Endothelial cell of umbilical vein (primary cell): ENCODE measurements around the gene PHF2. TPM values are rescaled to one million over a fixed set of nuclear protein-coding genes. Genes with fewer than 3 reads are reported as not detected.

Source experiments
- BruUV-seq: library from RNA; stranded (reverse); fragments of 400-500 nt; replicated peaks from 2 replicates; lab custom pipeline; 2021; lab: Mats Ljungman, UMichigan
- CTCF ChIA-PET: fragments of 300-600, 350-600 bp; sonication (Branson Sonifier 250); formaldehyde crosslinking; loops from one replicate; lab custom pipeline; 2021; ENCODE audit warnings: antibody characterized with exemption, inconsistent platforms; lab: Charles Lee
- POLR2A ChIA-PET: fragments of 300-600, 350-600 bp; sonication (Branson Sonifier 250); formaldehyde crosslinking; loops from one replicate; lab custom pipeline; 2021; ENCODE audit warnings: antibody characterized with exemption, inconsistent platforms; lab: Charles Lee
- DNase-seq: peaks from one replicate; pipeline ENCODE4 v3.0.0-alpha.2; 2011; ENCODE audit warnings: low read depth, low spot score
- FAIRE-seq: peaks from 2 replicates; lab custom pipeline; 2011; peaks lifted over from hg19 to GRCh38; lab: Jason Lieb, UNC
- H2AFZ ChIP-seq: 2 replicates; pipeline ENCODE4 v1.6.0; 2012; ENCODE audit warnings: low read depth, low read length, control low read depth, inconsistent platforms
- H3K27ac ChIP-seq: 2 replicates; pipeline ENCODE4 v1.5.1; 2011; ENCODE audit warnings: low read depth, mild to moderate bottlenecking, control low read depth, low read length, moderate library complexity; ENCODE audit not compliant: insufficient read depth
- H3K27me3 ChIP-seq, 2 experiments: 2 replicates each; pipeline versions ENCODE4 v1.6.0 to v1.6.1; 2011; ENCODE audit warnings: low read length in 2 of 2, mixed read lengths in 1 of 2; ENCODE audit not compliant: control insufficient read depth in 2 of 2, insufficient read depth in 2 of 2
- H3K36me3 ChIP-seq, 2 experiments: 2 replicates in 1 of 2; 3 replicates in 1 of 2; pipeline ENCODE4 v1.5.1; 2011; ENCODE audit warnings: low read length in 2 of 2, mild to moderate bottlenecking in 1 of 2, moderate library complexity in 1 of 2; ENCODE audit not compliant: control insufficient read depth in 2 of 2, insufficient read depth in 2 of 2; ENCODE audit errors: extremely low read depth in 1 of 2
- H3K4me1 ChIP-seq: 3 replicates; pipeline ENCODE4 v1.5.1; 2011; ENCODE audit warnings: mild to moderate bottlenecking, low read length; ENCODE audit not compliant: control insufficient read depth, insufficient read depth; ENCODE audit errors: extremely low read depth
- H3K4me2 ChIP-seq: 2 replicates; pipeline ENCODE4 v1.6.1; 2011; ENCODE audit warnings: low read length, control low read depth, mixed read lengths; ENCODE audit not compliant: insufficient read depth
- H3K4me3 ChIP-seq, 3 experiments: fragments of 200-600 bp in 1 of 3; sonication (generic), shearing (Covaris generic) in 1 of 3; replicated peaks in 1 of 3; 2 replicates each; pipeline ENCODE4 v1.5.1; 2011 to 2016; ENCODE audit warnings: control low read depth in 3 of 3, low read length in 3 of 3, mild to moderate bottlenecking in 2 of 3, inconsistent platforms in 1 of 3, low read depth in 1 of 3, moderate library complexity in 1 of 3; ENCODE audit not compliant: insufficient read depth in 1 of 3
- H3K79me2 ChIP-seq: 2 replicates; pipeline ENCODE4 v1.6.0; 2012; ENCODE audit warnings: low read length, inconsistent platforms; ENCODE audit not compliant: control insufficient read depth, insufficient read depth
- H3K9ac ChIP-seq: replicated peaks from 2 replicates; pipeline ENCODE3; 2011; ENCODE audit warnings: low read length, control low read depth; ENCODE audit not compliant: insufficient read depth; ENCODE audit errors: extremely low read depth
- H3K9me1 ChIP-seq: replicated peaks from 3 replicates; pipeline ENCODE4 v1.6.0; 2011; ENCODE audit warnings: mild to moderate bottlenecking, low read length; ENCODE audit not compliant: control insufficient read depth, insufficient read depth; ENCODE audit errors: extremely low read depth
- H3K9me3 ChIP-seq: replicated peaks from 2 replicates; pipeline ENCODE4 v1.5.1; 2012; ENCODE audit warnings: low read length, inconsistent platforms; ENCODE audit not compliant: control insufficient read depth, insufficient read depth
- H4K20me1 ChIP-seq: replicated peaks from 2 replicates; pipeline ENCODE3; 2011; ENCODE audit warnings: mild to moderate bottlenecking, low read length; ENCODE audit not compliant: control insufficient read depth, insufficient read depth; ENCODE audit errors: extremely low read depth
- CTCF ChIP-seq, 2 donors: IDR thresholded peaks; 1 replicate in 1 of 2; 2 replicates in 1 of 2; pipeline ENCODE4 v1.5.1; 2011; ENCODE audit warnings: low read length in 2 of 2, mild to moderate bottlenecking in 2 of 2, moderate library complexity in 2 of 2, control low read depth in 1 of 2, inconsistent platforms in 1 of 2, low read depth in 1 of 2; ENCODE audit not compliant: insufficient read depth in 1 of 2; ENCODE audit errors: extremely low read depth in 1 of 2
- EZH2 ChIP-seq: IDR thresholded peaks from 2 replicates; pipeline ENCODE4 v1.6.1; 2012; ENCODE audit warnings: borderline replicate concordance, low read depth, mild to moderate bottlenecking, moderate library complexity, low read length, inconsistent platforms; ENCODE audit not compliant: severe bottlenecking
- FOS ChIP-seq: IDR thresholded peaks from 2 replicates; pipeline ENCODE4 v1.6.1; 2011; ENCODE audit warnings: mild to moderate bottlenecking, low read length, moderate library complexity, borderline replicate concordance; ENCODE audit not compliant: insufficient read depth
- GATA2 ChIP-seq: IDR thresholded peaks from 2 replicates; pipeline ENCODE4 v1.7.0; 2011; ENCODE audit warnings: low read depth, mild to moderate bottlenecking, moderate library complexity, mixed read lengths, low read length; ENCODE audit not compliant: insufficient read length, insufficient read depth
- JUN ChIP-seq: IDR thresholded peaks from 2 replicates; pipeline ENCODE4 v1.6.1; 2011; ENCODE audit warnings: borderline replicate concordance, low read depth; ENCODE audit not compliant: insufficient read length, insufficient read depth
- MAX ChIP-seq: IDR thresholded peaks from 2 replicates; pipeline ENCODE4 v1.6.1; 2011; ENCODE audit not compliant: insufficient read depth, insufficient read length
- MYC ChIP-seq: IDR thresholded peaks from one replicate; pipeline ENCODE4 v1.6.1; 2011; ENCODE audit warnings: mild to moderate bottlenecking, low read depth, low read length
- POLR2A ChIP-seq: IDR thresholded peaks from 2 replicates; pipeline ENCODE4 v1.6.1; 2012; ENCODE audit warnings: low read depth, mild to moderate bottlenecking, control low read depth, low read length
- POLR2AphosphoS5 ChIP-seq: IDR thresholded peaks from 2 replicates; pipeline ENCODE4 v1.6.1; 2012; ENCODE audit warnings: low read depth, mild to moderate bottlenecking, control low read depth, low read length, moderate library complexity; ENCODE audit not compliant: insufficient read depth
- dilution Hi-C: fragments of 300-500 bp; cut with MboI; formaldehyde crosslinking; loops from one replicate; pipeline ENCODE4 v1.15.0; 2019; ENCODE audit warnings: low sequenced_read_pairs; ENCODE audit not compliant: extremely low pct_ligation_motif_present
- intact Hi-C: fragments of 100-400 bp; cut with micrococcal nuclease; formaldehyde crosslinking; loops from one replicate; pipeline ENCODE4 v1.10.0; 2022
- polyA plus RNA-seq, 4 experiments: library from polyadenylated mRNA; depleted of rRNA in 3 of 4; stranded (reverse) in 3 of 4; unstranded in 1 of 4; fragments of >200 nt; gene quantifications; 2 replicates each; pipeline versions ENCODE4 v1.2.1 to v1.2.3, GENCODE V29; 2011 to 2012; ENCODE audit warnings: missing spikeins in 1 of 4
- total RNA-seq: library from RNA; stranded (reverse); gene quantifications from 2 replicates; pipeline ENCODE4 v1.2.3, GENCODE V29; 2021

The PHF2 gene
- total and polyA plus RNA-seq, 2 donors (not counting 3 experiments of a cell fraction or from before 2014, with no cell fraction given), result 9.8 to 22.5 TPM

GRCh38 chr9:93620041-93620506 is 43.7 kb downstream of the PHF2 start:
- no peak overlapping the region for H3K9ac ChIP-seq
- H3K4me3 ChIP-seq, result no peak overlapping the region
- dilution Hi-C loops, result no loop called here
- H2AFZ ChIP-seq, result no peak overlapping the region
- no peak for DNase-seq
- H4K20me1 ChIP-seq, result no peaks in the 10 kb centered on the region
- H3K9me1 ChIP-seq, result no peaks in the 10 kb centered on the region
- TF ChIP-seq CTCF (IDR thresholded peaks at IDR 0.05; ENCODE audit: extremely low read depth in 1 of 2, insufficient read depth in 1 of 2, low read depth in 1 of 2, low read length in 2 of 2), result no peak
- TF ChIP-seq JUN, result no peak
- TF ChIP-seq FOS, result no peak
- no peak for TF ChIP-seq MYC
- TF ChIP-seq GATA2, result no peak
- no peak for TF ChIP-seq EZH2
- TF ChIP-seq POLR2AphosphoS5, result no peak
- no peak for TF ChIP-seq POLR2A
- TF ChIP-seq MAX, result no peak
- no peak for FAIRE-seq
- no peaks in the 10 kb centered on the region for H3K9me3 ChIP-seq
- peaks cover 20% of the 10 kb centered on the region for H3K79me2 ChIP-seq
- no peaks in the 10 kb centered on the region for H3K27me3 ChIP-seq
- peaks cover 0 to 2% of the 10 kb centered on the region in 2 experiments for H3K36me3 ChIP-seq
- ChIA-PET CTCF (no interaction called here), POLR2A (no interaction called here)
- no TSS peak for BruUV-seq
- H3K4me2 ChIP-seq, result no peak overlapping the region
- H3K27ac ChIP-seq, result no peak overlapping the region
- intact Hi-C loops, result no loop called here
- H3K4me1 ChIP-seq, result no peaks in the 10 kb centered on the region
